GM10248 (cell line): ENCODE measurements around the gene POGK.

Experiments
- CTCF ChIA-PET: fragments of 300-600 bp; sonication (Branson Sonifier 250); formaldehyde crosslinking; extraction: SDS; loops from one replicate; lab custom pipeline; 2021; ENCODE audit warnings: antibody characterized with exemption; lab: Yijun Ruan, JAX
- POLR2A ChIA-PET: fragments of 350-650 bp; sonication (Branson Sonifier 250); formaldehyde crosslinking; extraction: SDS; loops from one replicate; lab custom pipeline; 2020; ENCODE audit warnings: antibody characterized with exemption; lab: Yijun Ruan, JAX
- DNase-seq: peaks from one replicate; pipeline ENCODE4 v3.0.0; 2012; ENCODE audit errors: extremely low spot score
- CTCF ChIP-seq: IDR thresholded peaks from 2 replicates; pipeline ENCODE4 v1.5.1; 2012; ENCODE audit warnings: mild to moderate bottlenecking, low read depth; ENCODE audit errors: extremely low read depth, missing control alignments, control extremely low read depth

POGK gene

GRCh38 chr1:166838766-166839599 lies at the start of gene POGK:
Gene POGK, plus strand, starts transcription at chr1:166839475. Its CDS starts 1,482 bp downstream, at chr1:166840957.
- TF ChIP-seq CTCF = no peak
- peak; percentile 94 for DNase-seq
- ChIA-PET CTCF (interaction anchor here (0.6 to 2.4 kb wide), 11 partner anchors 9 to 1471 kb away, joined by 3 to 8 read pairs (median 4); partner anchors contain the start of gene TADA1), POLR2A (no interaction called here)

- no peak for DNase-seq
- no peak for TF ChIP-seq CTCF
- CTCF ChIA-PET = no interaction called here
- POLR2A ChIA-PET = no interaction called here
Observed at GRCh38 chr1:166796620-166797236, 42.5 kb upstream of the POGK start.

GRCh38 chr1:166808952-166809351 lies 30.3 kb upstream of the POGK start:
- no peak for DNase-seq
- CTCF ChIA-PET = no interaction called here
- POLR2A ChIA-PET = no interaction called here
- no peak for TF ChIP-seq CTCF

GRCh38 chr1:166811691-166812090 lies 27.6 kb upstream of the POGK start:
- CTCF ChIA-PET = interaction anchor here (1.0 kb wide), 1 partner anchor 14 kb away, joined by 4 read pairs; no protein-coding TSS in a partner anchor

GRCh38 chr1:166813508-166814223 lies 25.6 kb upstream of the POGK start:
- CTCF ChIA-PET = interaction anchor here (0.9 to 2.4 kb wide), 4 partner anchors 11 to 30 kb away, joined by 3 to 9 read pairs (median 3); partner anchors contain the start of gene POGK
- TF ChIP-seq CTCF = no peak
- POLR2A ChIA-PET = no interaction called here
- DNase-seq = no peak

More at GRCh38 chr1:166811691-166812090, 27.6 kb upstream of the POGK start:
- TF ChIP-seq CTCF = no peak
- POLR2A ChIA-PET = no interaction called here
- no peak for DNase-seq

- POLR2A ChIA-PET = no interaction called here
- CTCF ChIA-PET = interaction anchor here (1.3 to 2.4 kb wide), 4 partner anchors 9 to 182 kb away, joined by 3 to 9 read pairs (median 4); no protein-coding TSS in a partner anchor
- DNase-seq = no peak
- TF ChIP-seq CTCF = no peak
Observed at GRCh38 chr1:166814611-166815010, 24.7 kb upstream of the POGK start.
